ENCODE data around the gene IQCE. TPM values are rescaled to one million over a fixed set of nuclear protein-coding genes. Genes with fewer than 3 reads are reported as not detected.

The IQCE gene
- total and polyA plus RNA-seq, 10 of the 15 experiments (the other 5 are each of a cell fraction or from before 2014, with no cell fraction given), result 0.37 to 8.1 (median 3.7) TPM

DNA sequence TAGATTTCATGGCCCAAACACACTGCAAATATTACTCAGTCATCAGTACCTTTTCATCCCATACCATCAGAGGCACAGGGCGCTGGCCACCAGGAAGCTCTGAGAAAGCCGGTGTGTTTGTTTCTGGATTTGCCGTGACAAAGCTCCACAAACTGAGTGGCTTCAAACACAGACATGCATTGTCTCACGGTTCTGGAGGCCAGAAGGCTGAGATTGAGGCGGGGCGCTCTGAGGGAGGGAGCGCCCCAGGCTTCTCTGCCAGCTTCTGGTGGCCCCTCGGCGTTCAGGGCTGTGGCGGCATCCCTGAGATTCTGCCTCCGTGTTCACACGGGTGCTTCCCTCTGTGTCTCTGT is 69.3 kb downstream of the IQCE start (continued):
- TF ChIP-seq, protein P1, sequence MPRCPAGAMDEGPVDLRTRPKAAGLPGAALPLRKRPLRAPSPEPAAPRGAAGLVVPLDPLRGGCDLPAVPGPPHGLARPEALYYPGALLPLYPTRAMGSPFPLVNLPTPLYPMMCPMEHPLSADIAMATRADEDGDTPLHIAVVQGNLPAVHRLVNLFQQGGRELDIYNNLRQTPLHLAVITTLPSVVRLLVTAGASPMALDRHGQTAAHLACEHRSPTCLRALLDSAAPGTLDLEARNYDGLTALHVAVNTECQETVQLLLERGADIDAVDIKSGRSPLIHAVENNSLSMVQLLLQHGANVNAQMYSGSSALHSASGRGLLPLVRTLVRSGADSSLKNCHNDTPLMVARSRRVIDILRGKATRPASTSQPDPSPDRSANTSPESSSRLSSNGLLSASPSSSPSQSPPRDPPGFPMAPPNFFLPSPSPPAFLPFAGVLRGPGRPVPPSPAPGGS (IDR thresholded peaks at IDR 0.05; ENCODE audit: borderline replicate concordance, insufficient read depth, low read depth, low read length, poor library complexity, severe bottlenecking), result no peak
- TF ChIP-seq JUND (IDR thresholded peaks at IDR 0.05; ENCODE audit: low read depth, low read length) (no peak), FOXM1 (IDR thresholded peaks at IDR 0.05; ENCODE audit: low read depth, low read length) (no peak), SUZ12 (IDR thresholded peaks at IDR 0.05; ENCODE audit: unreplicated experiment) (no peak), HDAC6 (IDR thresholded peaks at IDR 0.05; ENCODE audit: unreplicated experiment) (no peak), SPI1 (IDR thresholded peaks at IDR 0.05; ENCODE audit: borderline replicate concordance, insufficient read depth, low read depth, low read length) (no peak)

DNA sequence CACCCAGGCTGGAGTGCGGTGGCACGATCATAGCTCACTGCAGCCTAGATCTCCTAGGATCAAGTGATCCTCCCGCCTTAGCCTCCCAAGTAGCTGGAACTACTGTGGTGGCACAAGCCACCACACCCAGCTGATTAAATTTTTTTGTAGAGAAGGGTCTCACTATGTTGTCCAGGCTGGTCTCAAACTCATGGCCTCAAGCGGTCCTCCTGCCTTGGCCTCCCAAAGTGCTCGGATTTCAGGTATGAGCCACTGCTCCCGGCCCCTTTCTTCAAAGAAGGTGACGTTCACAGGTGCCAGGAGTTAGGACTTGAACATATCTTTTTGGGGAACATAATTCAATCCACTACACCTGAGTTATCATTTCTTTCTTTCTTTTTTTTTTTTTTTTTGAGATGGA is 70.1 kb downstream of the IQCE start:
- H3K4me2 ChIP-seq (ENCODE audit: control insufficient read depth, insufficient read depth), result no peak overlapping the region
- FAIRE-seq (no peak), ATAC-seq (no peak), DNase-seq (ENCODE audit: low read depth, low spot score) (no peak)
- H2AFZ ChIP-seq (ENCODE audit: control insufficient read depth, low read depth, low read length), result no peak overlapping the region
- in situ Hi-C loops (cut with MboI), result no loop called here
- H3K27me3 ChIP-seq (replicated peaks in 1 of 2; ENCODE audit: control insufficient read depth in 2 of 2, insufficient read depth in 2 of 2, low read length in 1 of 2), result 0 out of 4 replicates have a peak, but pooled peaks cover 0 to 1% of the 10 kb centered on the region in 2 experiments
- intact Hi-C loops (cut with micrococcal nuclease; ENCODE audit: unreplicated experiment), result no loop called here
- ChIA-PET SMC1A (ENCODE audit: uncharacterized antibody, unreplicated experiment) (interaction anchor here (0.7 kb wide), 1 partner anchor 81 kb away, joined by 3 read pairs; no protein-coding TSS in a partner anchor), RAD21 (ENCODE audit: unreplicated experiment) (no interaction called here), CTCF (interaction anchor here (1.2 kb wide), 1 partner anchor 158 kb away, joined by 3 read pairs; no protein-coding TSS in a partner anchor), POLR2A (interaction anchor here (0.7 kb wide), 1 partner anchor 56 kb away, joined by 3 read pairs; no protein-coding TSS in a partner anchor)
- no peak overlapping the region for H3K9ac ChIP-seq (ENCODE audit: control insufficient read depth, insufficient read depth, low read length)
- BruUV-seq (replicated peaks), result no TSS peak
- no peaks in the 10 kb centered on the region for H3K36me3 ChIP-seq (ENCODE audit: control insufficient read depth in 2 of 2, insufficient read depth in 2 of 2, low read length in 1 of 2)
- TF ChIP-seq CBX3 (IDR thresholded peaks at IDR 0.05; ENCODE audit: borderline replicate concordance, low read depth) (no peak), KLF5 (IDR thresholded peaks at IDR 0.05; ENCODE audit: partially characterized antibody) (no peak), SP1 (IDR thresholded peaks at IDR 0.05; ENCODE audit: low read depth, low read length) (no peak), ASH2L (IDR thresholded peaks at IDR 0.05; ENCODE audit: borderline replicate concordance, low read depth) (no peak), RAD51 (IDR thresholded peaks at IDR 0.05) (no peak)
- TF ChIP-seq, protein P2, sequence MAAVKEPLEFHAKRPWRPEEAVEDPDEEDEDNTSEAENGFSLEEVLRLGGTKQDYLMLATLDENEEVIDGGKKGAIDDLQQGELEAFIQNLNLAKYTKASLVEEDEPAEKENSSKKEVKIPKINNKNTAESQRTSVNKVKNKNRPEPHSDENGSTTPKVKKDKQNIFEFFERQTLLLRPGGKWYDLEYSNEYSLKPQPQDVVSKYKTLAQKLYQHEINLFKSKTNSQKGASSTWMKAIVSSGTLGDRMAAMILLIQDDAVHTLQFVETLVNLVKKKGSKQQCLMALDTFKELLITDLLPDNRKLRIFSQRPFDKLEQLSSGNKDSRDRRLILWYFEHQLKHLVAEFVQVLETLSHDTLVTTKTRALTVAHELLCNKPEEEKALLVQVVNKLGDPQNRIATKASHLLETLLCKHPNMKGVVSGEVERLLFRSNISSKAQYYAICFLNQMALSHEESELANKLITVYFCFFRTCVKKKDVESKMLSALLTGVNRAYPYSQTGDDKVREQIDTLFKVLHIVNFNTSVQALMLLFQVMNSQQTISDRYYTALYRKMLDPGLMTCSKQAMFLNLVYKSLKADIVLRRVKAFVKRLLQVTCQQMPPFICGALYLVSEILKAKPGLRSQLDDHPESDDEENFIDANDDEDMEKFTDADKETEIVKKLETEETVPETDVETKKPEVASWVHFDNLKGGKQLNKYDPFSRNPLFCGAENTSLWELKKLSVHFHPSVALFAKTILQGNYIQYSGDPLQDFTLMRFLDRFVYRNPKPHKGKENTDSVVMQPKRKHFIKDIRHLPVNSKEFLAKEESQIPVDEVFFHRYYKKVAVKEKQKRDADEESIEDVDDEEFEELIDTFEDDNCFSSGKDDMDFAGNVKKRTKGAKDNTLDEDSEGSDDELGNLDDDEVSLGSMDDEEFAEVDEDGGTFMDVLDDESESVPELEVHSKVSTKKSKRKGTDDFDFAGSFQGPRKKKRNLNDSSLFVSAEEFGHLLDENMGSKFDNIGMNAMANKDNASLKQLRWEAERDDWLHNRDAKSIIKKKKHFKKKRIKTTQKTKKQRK (IDR thresholded peaks at IDR 0.05; ENCODE audit: low read depth, low read length), result no peak
- TF ChIP-seq, protein P3, sequence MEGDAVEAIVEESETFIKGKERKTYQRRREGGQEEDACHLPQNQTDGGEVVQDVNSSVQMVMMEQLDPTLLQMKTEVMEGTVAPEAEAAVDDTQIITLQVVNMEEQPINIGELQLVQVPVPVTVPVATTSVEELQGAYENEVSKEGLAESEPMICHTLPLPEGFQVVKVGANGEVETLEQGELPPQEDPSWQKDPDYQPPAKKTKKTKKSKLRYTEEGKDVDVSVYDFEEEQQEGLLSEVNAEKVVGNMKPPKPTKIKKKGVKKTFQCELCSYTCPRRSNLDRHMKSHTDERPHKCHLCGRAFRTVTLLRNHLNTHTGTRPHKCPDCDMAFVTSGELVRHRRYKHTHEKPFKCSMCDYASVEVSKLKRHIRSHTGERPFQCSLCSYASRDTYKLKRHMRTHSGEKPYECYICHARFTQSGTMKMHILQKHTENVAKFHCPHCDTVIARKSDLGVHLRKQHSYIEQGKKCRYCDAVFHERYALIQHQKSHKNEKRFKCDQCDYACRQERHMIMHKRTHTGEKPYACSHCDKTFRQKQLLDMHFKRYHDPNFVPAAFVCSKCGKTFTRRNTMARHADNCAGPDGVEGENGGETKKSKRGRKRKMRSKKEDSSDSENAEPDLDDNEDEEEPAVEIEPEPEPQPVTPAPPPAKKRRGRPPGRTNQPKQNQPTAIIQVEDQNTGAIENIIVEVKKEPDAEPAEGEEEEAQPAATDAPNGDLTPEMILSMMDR (IDR thresholded peaks at IDR 0.05 in 2 of 3, conservative IDR thresholded peaks at IDR 0.05 in 1 of 3; ENCODE audit: control insufficient read depth in 2 of 3, extremely low read depth in 1 of 3, insufficient read depth in 1 of 3, low read depth in 3 of 3, low read length in 3 of 3), result no peak
- peaks cover 16% of the 10 kb centered on the region for H3K79me2 ChIP-seq (ENCODE audit: control insufficient read depth, insufficient read depth, low read length)
- no peaks in the 10 kb centered on the region for H4K20me1 ChIP-seq (ENCODE audit: control insufficient read depth, insufficient read depth)
- H3K4me3 ChIP-seq, result no peak overlapping the region
- H3K4me1 ChIP-seq (ENCODE audit: control insufficient read depth, insufficient read depth, low read length), result peaks cover 11% of the 10 kb centered on the region
- H3K9me3 ChIP-seq (replicated peaks; ENCODE audit: control insufficient read depth, insufficient read depth, low read length), result no peaks in the 10 kb centered on the region
- WGBS (ENCODE audit: insufficient coverage, insufficient replicate concordance, low lambda C conversion rate, missing lambda C conversion rate), result 54% methylated on average over 7 of the region's 7 CpGs
- H3K27ac ChIP-seq (ENCODE audit: control insufficient read depth, insufficient read depth), result no peak overlapping the region
